K562 (cell line): Measurements from ENCODE around the gene SMIM11. TPM values are rescaled to one million over a fixed set of nuclear protein-coding genes. Genes with fewer than 3 reads are reported as not detected.
"Not testable (repeated sequence)": the region's sequence is repeated elsewhere in the genome, so short reads cannot be mapped to it uniquely, and the experiment has no call there.

Source experiments
- ATAC-seq: fragments of 200-7000 bp; cut with Tn5 transposase; 3 replicates; pipeline ENCODE4 v1.9.1; 2020; ENCODE audit warnings: moderate library complexity
- BruUV-seq: library from RNA; stranded (reverse); fragments of 400-500 nt; replicated peaks from 2 replicates; lab custom pipeline; 2021; lab: Mats Ljungman, UMichigan
- CTCF ChIA-PET: fragments of 300-600 bp; formaldehyde crosslinking; extraction: SDS; loops from one replicate; lab custom pipeline; 2021; ENCODE audit warnings: low intra/inter-chr PET ratio; lab: Yijun Ruan, JAX
- POLR2A ChIA-PET: fragments of 300-600, 350-650 bp; sonication (Branson Sonifier 250); formaldehyde crosslinking; extraction: SDS; loops from one replicate; lab custom pipeline; 2021; ENCODE audit warnings: antibody characterized with exemption, inconsistent platforms; lab: Yijun Ruan, JAX
- DNase-seq, 4 experiments: peaks; one replicate each; pipeline versions ENCODE4 v3.0.0 to v3.0.0-alpha.2; 2011 to 2018; ENCODE audit warnings: low spot score in 3 of 4, mixed read lengths in 3 of 4; ENCODE audit errors: extremely low read depth in 1 of 4
- FAIRE-seq: peaks from 2 replicates; lab custom pipeline; 2011; peaks lifted over from hg19 to GRCh38; lab: Jason Lieb, UNC
- H2AFZ ChIP-seq: 2 replicates; pipeline ENCODE4 v1.6.0; 2011; ENCODE audit warnings: low read depth, low read length, control low read depth, inconsistent platforms
- H3K27ac ChIP-seq: fragments of 200-600 bp; 3 replicates; pipeline ENCODE4 v1.8.0; 2011; ENCODE audit warnings: low read depth, mild to moderate bottlenecking, control low read depth, inconsistent platforms, low read length, moderate library complexity, mixed read lengths; ENCODE audit errors: extremely low read depth
- H3K27me3 ChIP-seq, 2 experiments: fragments of 300-600 bp in 1 of 2; 2 replicates in 1 of 2; 3 replicates in 1 of 2; pipeline versions ENCODE4 v1.6.0 to v1.8.0; 2011; ENCODE audit warnings: inconsistent platforms in 2 of 2, low read length in 2 of 2, mild to moderate bottlenecking in 1 of 2, mixed read lengths in 1 of 2, moderate library complexity in 1 of 2; ENCODE audit not compliant: control insufficient read depth in 2 of 2, insufficient read depth in 2 of 2
- H3K36me3 ChIP-seq: fragments of 300-600 bp; 3 replicates; pipeline ENCODE4 v1.8.0; 2011; ENCODE audit warnings: mild to moderate bottlenecking, low read length, inconsistent platforms; ENCODE audit not compliant: control insufficient read depth, insufficient read depth
- H3K4me1 ChIP-seq, 2 experiments: fragments of 200-600 bp in 1 of 2; replicated peaks in 1 of 2; 2 replicates in 1 of 2; 3 replicates in 1 of 2; pipeline versions ENCODE4 v1.5.1 to v1.8.0; 2011; ENCODE audit warnings: inconsistent platforms in 2 of 2, low read length in 2 of 2, mild to moderate bottlenecking in 1 of 2, mixed read lengths in 1 of 2, moderate library complexity in 1 of 2; ENCODE audit not compliant: control insufficient read depth in 2 of 2, insufficient read depth in 2 of 2
- H3K4me2 ChIP-seq: 2 replicates; pipeline ENCODE4 v1.6.1; 2011; ENCODE audit warnings: low read length, control low read depth, inconsistent platforms, mixed read lengths; ENCODE audit not compliant: insufficient read depth
- H3K4me3 ChIP-seq: fragments of 200-600 bp; sonication (generic), shearing (Covaris generic); 2 replicates; pipeline ENCODE4 v1.5.1; 2016; ENCODE audit warnings: control low read depth, inconsistent platforms
- H3K79me2 ChIP-seq: fragments of 200-600 bp; 3 replicates; pipeline ENCODE4 v1.8.0; 2011; ENCODE audit warnings: low read length, inconsistent platforms; ENCODE audit not compliant: control insufficient read depth, insufficient read depth
- H3K9ac ChIP-seq, 2 experiments: 2 replicates each; pipeline versions ENCODE4 v1.6.0 to v1.6.1; 2011; ENCODE audit warnings: low read depth in 2 of 2, low read length in 2 of 2, control low read depth in 1 of 2, inconsistent platforms in 1 of 2, mild to moderate bottlenecking in 1 of 2, mixed read lengths in 1 of 2; ENCODE audit not compliant: insufficient read depth in 1 of 2
- H3K9me1 ChIP-seq: one replicate; pipeline ENCODE4 v1.6.0; 2011; ENCODE audit warnings: inconsistent platforms, mild to moderate bottlenecking, low read length, moderate library complexity; ENCODE audit not compliant: control insufficient read depth, insufficient read depth
- H3K9me3 ChIP-seq: replicated peaks from 2 replicates; pipeline ENCODE4 v1.5.1; 2011; ENCODE audit warnings: low read depth, low read length, inconsistent platforms; ENCODE audit not compliant: control insufficient read depth, insufficient read depth
- H4K20me1 ChIP-seq: replicated peaks from 2 replicates; pipeline ENCODE4 v1.6.1; 2011; ENCODE audit warnings: low read length, inconsistent platforms, mixed read lengths; ENCODE audit not compliant: control insufficient read depth, insufficient read depth
- WGBS: fragments of 100-300 bp; shearing (Covaris generic); methylation state at CpG from one replicate; pipeline ENCODE4 v1.1.6; 2016; ENCODE audit warnings: low coverage, mixed read lengths; ENCODE audit not compliant: insufficient coverage; ENCODE audit errors: missing lambda C conversion rate; 5-methylcytosine and 5-hydroxymethylcytosine counted together
- in situ Hi-C: fragments of 300-500 bp; cut with MboI; formaldehyde crosslinking; loops from 4 replicates; pipeline ENCODE4 v1.15.0; 2018; ENCODE audit warnings: inconsistent platforms, mixed read lengths
- intact Hi-C: fragments of 100-400 bp; cut with micrococcal nuclease; formaldehyde crosslinking; loops from 2 replicates; pipeline ENCODE4 v1.14.2; 2022
- polyA plus RNA-seq, 8 experiments: library from polyadenylated mRNA; depleted of rRNA in 4 of 8; stranded (reverse) in 5 of 8; unstranded in 3 of 8; fragments of >200 nt; fragmentation: Nextera tagmentation in 2 of 8; fragmentation: Illumina TruSeq in 1 of 8; extraction: Ambion mirVana in 2 of 8; extraction: Trizol in 1 of 8; gene quantifications; 2 replicates each; pipeline versions ENCODE4 v1.2.1 to v1.2.3, GENCODE V29; 2011 to 2014; ENCODE audit warnings: inconsistent platforms in 1 of 8, missing spikeins in 1 of 8
- total RNA-seq, 7 experiments: library from RNA; depleted of rRNA in 6 of 7; stranded (reverse); fragments of >200 nt in 6 of 7; fragmentation: Illumina TruSeq in 2 of 7; extraction: Trizol in 2 of 7; gene quantifications; 2 replicates each; pipeline versions ENCODE4 v1.2.1 to v1.2.3, GENCODE V29; 2011 to 2021; ENCODE audit warnings: low replicate concordance in 1 of 7

The SMIM11 gene
- total and polyA plus RNA-seq, 9 of the 15 experiments (the other 6 are each of a cell fraction or from before 2014, with no cell fraction given): 3.9 to 113 (median 25.5) TPM

DNA sequence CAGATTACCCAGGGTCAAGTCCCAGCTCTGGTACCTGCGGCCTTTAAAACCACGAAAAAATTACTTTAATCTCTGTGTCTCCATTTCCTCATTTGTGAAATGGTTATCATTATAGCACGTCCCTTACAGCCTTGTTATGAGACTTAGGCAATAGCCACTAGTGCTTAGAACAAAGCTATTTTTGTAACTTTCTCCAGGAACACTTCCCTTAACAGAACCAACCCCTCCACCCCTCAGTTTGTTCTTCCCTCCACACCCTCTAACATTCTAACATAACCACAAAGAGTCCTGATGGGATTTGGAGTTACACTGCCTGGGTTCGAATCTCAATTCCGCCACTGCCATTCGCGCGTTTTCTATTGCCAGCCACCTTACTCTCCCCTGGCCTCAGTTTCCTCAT lies 845 bp upstream of the SMIM11 start:
- DNase-seq, FAIRE-seq, H3K27ac ChIP-seq, H3K4me3 ChIP-seq, POLR2A ChIA-PET, H3K9ac ChIP-seq, ATAC-seq, intact Hi-C loops, H3K79me2 ChIP-seq, H3K36me3 ChIP-seq, H3K9me3 ChIP-seq, H3K9me1 ChIP-seq, H3K4me2 ChIP-seq, in situ Hi-C loops, H4K20me1 ChIP-seq, H3K4me1 ChIP-seq, H3K27me3 ChIP-seq, BruUV-seq, CTCF ChIA-PET, H2AFZ ChIP-seq: not testable (repeated sequence)
- no CpG with 5 or more reads among the region's 8 CpGs for WGBS

DNA sequence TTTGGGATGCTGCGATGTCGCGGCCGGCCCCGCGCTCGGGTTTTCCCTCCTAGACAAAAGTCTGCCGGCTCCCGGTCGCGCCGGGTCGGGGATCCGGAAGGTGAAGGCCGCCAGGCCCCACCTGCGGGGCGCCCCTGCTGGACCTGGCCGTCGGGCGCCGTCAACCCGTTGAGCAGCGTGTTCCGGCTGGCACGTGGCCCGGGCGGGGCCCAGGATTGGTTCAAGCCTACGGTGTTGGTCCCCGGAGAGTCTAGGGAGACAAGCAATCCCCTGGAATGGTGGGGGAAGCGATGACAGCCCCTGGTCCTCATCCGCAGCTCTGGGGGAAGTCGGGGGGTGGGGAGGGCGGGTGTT lies 289 bp downstream of the SMIM11 start:
- WGBS: no CpG with 5 or more reads among the region's 33 CpGs
- peak; percentile 94 for ATAC-seq
- H3K36me3 ChIP-seq, H3K9ac ChIP-seq, H3K9me3 ChIP-seq, H3K4me1 ChIP-seq, POLR2A ChIA-PET, H3K27me3 ChIP-seq, H3K4me3 ChIP-seq, CTCF ChIA-PET, H3K4me2 ChIP-seq, FAIRE-seq, H3K9me1 ChIP-seq, H3K27ac ChIP-seq, H4K20me1 ChIP-seq, intact Hi-C loops, DNase-seq, H2AFZ ChIP-seq, H3K79me2 ChIP-seq: not testable (repeated sequence)
- BruUV-seq: TSS peak; percentile 82
- in situ Hi-C loops: loop anchor here (25.0 kb wide), 1 partner anchor 262 kb away; no protein-coding TSS in a partner anchor

DNA sequence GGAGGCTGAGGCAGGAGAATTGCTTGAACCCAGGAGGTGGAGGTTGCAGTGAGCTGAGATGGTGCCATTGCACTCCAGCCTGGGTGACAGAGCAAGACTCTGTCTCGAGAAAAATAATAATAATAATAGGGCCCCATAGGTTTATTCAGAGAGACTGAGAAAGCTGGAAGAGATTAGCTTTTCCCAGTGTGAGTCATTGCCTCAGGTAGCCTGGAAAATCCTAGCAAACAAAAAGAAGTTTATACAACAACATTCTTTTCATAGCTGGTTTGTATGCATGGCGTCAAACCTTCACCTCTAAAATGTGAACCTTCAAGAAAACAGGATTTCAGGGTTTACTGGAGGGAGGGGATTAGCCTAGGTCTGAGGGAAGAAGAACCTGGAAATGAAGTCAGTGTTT lies 7.8 kb downstream of the SMIM11 start:
- H3K36me3 ChIP-seq, POLR2A ChIA-PET, ATAC-seq, CTCF ChIA-PET, intact Hi-C loops, H3K4me1 ChIP-seq, FAIRE-seq, H3K9me1 ChIP-seq, DNase-seq, H3K27ac ChIP-seq, H2AFZ ChIP-seq, H3K27me3 ChIP-seq, H3K4me2 ChIP-seq, H3K9ac ChIP-seq, H3K9me3 ChIP-seq, H4K20me1 ChIP-seq, BruUV-seq, H3K4me3 ChIP-seq, H3K79me2 ChIP-seq: not testable (repeated sequence)
- WGBS: no CpG with 5 or more reads among the region's 2 CpGs
- in situ Hi-C loops: loop anchor here (25.0 kb wide), 1 partner anchor 254 kb away; no protein-coding TSS in a partner anchor

DNA sequence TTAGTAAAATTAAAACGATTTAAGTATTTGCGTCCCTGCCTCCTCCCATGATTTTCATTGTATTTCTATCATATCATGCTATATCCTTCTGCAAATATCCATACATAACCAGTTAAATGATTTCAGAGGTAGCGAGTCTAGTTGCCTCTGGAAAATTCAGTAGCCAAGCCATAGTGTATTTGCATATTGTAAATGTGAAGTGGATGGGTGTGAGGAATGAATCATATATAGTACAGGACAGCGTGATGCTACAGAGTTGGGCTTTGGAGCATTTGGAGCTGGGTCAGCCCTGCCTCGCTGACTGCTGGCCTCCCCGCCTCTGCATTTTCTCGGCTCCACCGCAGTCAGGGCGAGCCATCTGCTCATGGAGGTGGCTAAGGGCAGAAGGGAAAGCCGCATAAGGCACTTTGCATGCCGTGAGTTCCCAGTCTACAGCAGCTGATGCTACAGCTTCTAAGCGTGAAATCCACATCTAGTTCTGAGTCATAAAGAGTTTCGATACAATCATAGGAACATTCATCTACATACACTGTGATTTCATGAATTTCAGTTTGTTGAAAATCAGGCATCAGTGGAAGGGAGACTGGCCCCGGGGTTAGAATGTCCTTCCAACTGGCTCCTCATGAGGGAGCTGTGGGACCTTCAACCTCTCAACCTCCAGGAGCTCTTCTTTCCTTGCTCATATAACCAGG lies 8.6 kb downstream of the SMIM11 start:
- H3K27ac ChIP-seq, H3K4me1 ChIP-seq, DNase-seq, H3K4me2 ChIP-seq, H2AFZ ChIP-seq, H4K20me1 ChIP-seq, H3K9me1 ChIP-seq, H3K79me2 ChIP-seq, H3K36me3 ChIP-seq, H3K4me3 ChIP-seq, H3K27me3 ChIP-seq, H3K9me3 ChIP-seq, intact Hi-C loops, BruUV-seq, POLR2A ChIA-PET, CTCF ChIA-PET, H3K9ac ChIP-seq: not testable (repeated sequence)
- FAIRE-seq: peak; percentile 80
- ATAC-seq: peak; percentile 72
- WGBS: no CpG with 5 or more reads among the region's 14 CpGs
- in situ Hi-C loops: loop anchor here (25.0 kb wide), 1 partner anchor 253 kb away; no protein-coding TSS in a partner anchor
